ENCODE measurements around the gene EXOG.

Gene EXOG

GRCh38 chr3:38477057-38477820 is 18.9 kb upstream of the EXOG start:
- H4K20me1 ChIP-seq (ENCODE audit: insufficient read depth, low read length): no peaks in the 10 kb centered on the region
- no peaks in the 10 kb centered on the region for H3K9me3 ChIP-seq (ENCODE audit: low read length)
- H3K27ac ChIP-seq (ENCODE audit: low read depth, low read length, poor library complexity, severe bottlenecking): no peak overlapping the region
- H3F3A ChIP-seq (ENCODE audit: insufficient read depth, low read length): no peaks in the 10 kb centered on the region
- H3K4me2 ChIP-seq (ENCODE audit: low read length): no peak overlapping the region
- no peak overlapping the region for H3K9ac ChIP-seq (ENCODE audit: low read length)
- no peak overlapping the region for H2AFZ ChIP-seq (ENCODE audit: low read length)
- no peaks in the 10 kb centered on the region for H3K79me2 ChIP-seq (ENCODE audit: insufficient read depth, low read length)
- H3K36me3 ChIP-seq (ENCODE audit: insufficient read depth, low read length): no peaks in the 10 kb centered on the region
- no peaks in the 10 kb centered on the region for H3K4me1 ChIP-seq (ENCODE audit: insufficient read depth, low read length, severe bottlenecking)
- H3K4me3 ChIP-seq (ENCODE audit: low read depth, low read length, poor library complexity, severe bottlenecking): no peak overlapping the region
- no peaks in the 10 kb centered on the region for H3K27me3 ChIP-seq (ENCODE audit: insufficient read depth, low read length)
- no peaks in the 10 kb centered on the region for H3K9me2 ChIP-seq (ENCODE audit: low read depth, low read length)
- no peak for TF ChIP-seq CTCF (IDR thresholded peaks at IDR 0.05; ENCODE audit: low read length)
- no peak for TF ChIP-seq EZH2 (IDR thresholded peaks at IDR 0.05; ENCODE audit: borderline replicate concordance, low read length)

DNA sequence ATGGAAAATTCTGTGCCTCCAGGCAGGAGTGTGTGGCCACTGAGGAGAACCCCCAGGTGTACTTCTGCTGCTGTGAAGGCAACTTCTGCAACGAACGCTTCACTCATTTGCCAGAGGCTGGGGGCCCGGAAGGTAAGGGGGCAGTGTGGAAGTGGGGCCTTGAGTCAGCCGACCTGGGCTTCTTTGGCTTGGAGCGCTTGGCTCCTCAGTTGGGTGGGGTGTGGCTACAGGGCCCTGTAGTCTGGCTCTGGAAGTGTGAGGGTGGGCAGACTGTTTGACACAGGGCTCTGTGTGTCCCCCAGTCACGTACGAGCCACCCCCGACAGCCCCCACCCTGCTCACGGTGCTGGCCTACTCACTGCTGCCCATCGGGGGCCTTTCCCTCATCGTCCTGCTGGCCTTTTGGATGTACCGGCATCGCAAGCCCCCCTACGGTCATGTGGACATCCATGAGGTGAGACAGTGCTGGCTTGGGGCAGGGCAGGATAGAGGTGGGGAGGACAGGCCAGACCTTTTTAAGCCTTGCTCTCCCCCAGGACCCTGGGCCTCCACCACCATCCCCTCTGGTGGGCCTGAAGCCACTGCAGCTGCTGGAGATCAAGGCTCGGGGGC is 18.2 kb upstream of the EXOG start:
- H2AFZ ChIP-seq (ENCODE audit: low read length): no peak overlapping the region
- no peaks in the 10 kb centered on the region for H3F3A ChIP-seq (ENCODE audit: insufficient read depth, low read length)
- no peaks in the 10 kb centered on the region for H3K27me3 ChIP-seq (ENCODE audit: insufficient read depth, low read length)
- no peak overlapping the region for H3K4me2 ChIP-seq (ENCODE audit: low read length)
- H3K4me1 ChIP-seq (ENCODE audit: insufficient read depth, low read length, severe bottlenecking): no peaks in the 10 kb centered on the region
- no peaks in the 10 kb centered on the region for H3K9me3 ChIP-seq (ENCODE audit: low read length)
- H3K9me2 ChIP-seq (ENCODE audit: low read depth, low read length): no peaks in the 10 kb centered on the region
- H3K79me2 ChIP-seq (ENCODE audit: insufficient read depth, low read length): no peaks in the 10 kb centered on the region
- H3K9ac ChIP-seq (ENCODE audit: low read length): no peak overlapping the region
- TF ChIP-seq CTCF (IDR thresholded peaks at IDR 0.05; ENCODE audit: low read length) (no peak), EZH2 (IDR thresholded peaks at IDR 0.05; ENCODE audit: borderline replicate concordance, low read length) (no peak)
- peaks cover 6% of the 10 kb centered on the region; the same call in 1 of the 2 replicates for H3K36me3 ChIP-seq (ENCODE audit: insufficient read depth, low read length)
- H3K4me3 ChIP-seq (ENCODE audit: low read depth, low read length, poor library complexity, severe bottlenecking): no peak overlapping the region
- no peak overlapping the region for H3K27ac ChIP-seq (ENCODE audit: low read depth, low read length, poor library complexity, severe bottlenecking)
- H4K20me1 ChIP-seq (ENCODE audit: insufficient read depth, low read length): no peaks in the 10 kb centered on the region

DNA sequence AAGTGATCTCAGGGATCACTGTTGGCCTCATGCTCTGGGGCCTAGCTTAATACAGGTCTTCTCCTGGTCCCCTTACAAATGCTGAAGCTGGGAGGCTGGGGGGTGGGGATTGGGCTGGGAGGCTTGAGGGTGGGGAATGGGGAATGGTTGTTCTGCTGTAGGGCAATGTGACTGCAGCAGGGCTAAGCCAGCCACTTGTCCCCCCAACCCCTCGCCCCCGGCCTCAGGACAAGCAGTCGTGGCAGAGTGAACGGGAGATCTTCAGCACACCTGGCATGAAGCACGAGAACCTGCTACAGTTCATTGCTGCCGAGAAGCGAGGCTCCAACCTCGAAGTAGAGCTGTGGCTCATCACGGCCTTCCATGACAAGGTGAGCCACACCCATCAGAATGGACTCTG is 17.2 kb upstream of the EXOG start:
- Histone ChIP-seq H3K9ac (ENCODE audit: low read length) (no peak overlapping the region), H3K36me3 (ENCODE audit: insufficient read depth, low read length) (peaks cover 6% of the 10 kb centered on the region; the same call in 1 of the 2 replicates)

More for the DNA sequence above, 17.2 kb upstream of the EXOG start:
- Histone ChIP-seq H2AFZ (ENCODE audit: low read length) (no peak overlapping the region), H3K79me2 (ENCODE audit: insufficient read depth, low read length) (no peaks in the 10 kb centered on the region), H3K4me2 (ENCODE audit: low read length) (no peak overlapping the region), H3K9me3 (ENCODE audit: low read length) (no peaks in the 10 kb centered on the region), H3K4me3 (ENCODE audit: low read depth, low read length, poor library complexity, severe bottlenecking) (no peak overlapping the region), H3K9me2 (ENCODE audit: low read depth, low read length) (no peaks in the 10 kb centered on the region), H3F3A (ENCODE audit: insufficient read depth, low read length) (no peaks in the 10 kb centered on the region), H3K4me1 (ENCODE audit: insufficient read depth, low read length, severe bottlenecking) (no peaks in the 10 kb centered on the region), H3K27ac (ENCODE audit: low read depth, low read length, poor library complexity, severe bottlenecking) (no peak overlapping the region), H4K20me1 (ENCODE audit: insufficient read depth, low read length) (no peaks in the 10 kb centered on the region), H3K27me3 (ENCODE audit: insufficient read depth, low read length) (no peaks in the 10 kb centered on the region)
- TF ChIP-seq CTCF (IDR thresholded peaks at IDR 0.05; ENCODE audit: low read length): no peak
- TF ChIP-seq EZH2 (IDR thresholded peaks at IDR 0.05; ENCODE audit: borderline replicate concordance, low read length): no peak

Data from OCI-LY1 (cell line).